Fibroblast of pulmonary artery (primary cell): ENCODE results near the gene ZNF189.
"Not testable (repeated sequence)": the region's sequence is repeated elsewhere in the genome, so short reads cannot be mapped to it uniquely, and the experiment has no call there.

Experiments used
- DNase-seq: peaks from one replicate; pipeline ENCODE4 v3.0.0-alpha.2; 2010; ENCODE audit warnings: low read depth
- H3K4me3 ChIP-seq: replicated peaks from 2 replicates; pipeline ENCODE4 v1.5.1; 2011; ENCODE audit warnings: low read depth, mild to moderate bottlenecking, control low read depth, low read length, moderate library complexity
- TF ChIP-seq, protein P1 (sequence below): IDR thresholded peaks from 2 replicates; pipeline ENCODE4 v1.5.1; 2011; ENCODE audit warnings: mild to moderate bottlenecking, control low read depth, low read length, inconsistent platforms; ENCODE audit errors: missing control alignments

ZNF189 gene

DNA sequence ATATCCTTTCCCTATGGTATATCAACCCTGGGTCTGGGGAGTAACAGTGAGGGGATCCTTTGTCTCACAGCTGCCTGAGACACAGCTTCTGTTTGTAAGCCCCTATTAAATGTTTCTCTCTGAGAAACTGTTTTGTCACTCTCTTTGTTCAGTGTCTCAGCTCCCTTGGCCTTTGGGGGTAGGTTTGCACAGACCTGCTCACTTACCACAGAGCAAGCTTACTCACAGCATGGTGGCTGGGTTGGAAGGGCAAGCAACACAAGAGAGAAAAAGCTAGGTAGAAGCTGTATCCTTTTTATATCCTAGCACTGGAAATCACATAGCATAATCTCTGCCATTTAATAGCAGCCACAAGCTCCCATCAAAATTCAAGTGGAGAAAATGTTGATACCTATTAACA lies 18.4 kb upstream of the ZNF189 start:
- DNase-seq = no peak
- H3K4me3 ChIP-seq = no peak overlapping the region
- TF ChIP-seq, protein P1, sequence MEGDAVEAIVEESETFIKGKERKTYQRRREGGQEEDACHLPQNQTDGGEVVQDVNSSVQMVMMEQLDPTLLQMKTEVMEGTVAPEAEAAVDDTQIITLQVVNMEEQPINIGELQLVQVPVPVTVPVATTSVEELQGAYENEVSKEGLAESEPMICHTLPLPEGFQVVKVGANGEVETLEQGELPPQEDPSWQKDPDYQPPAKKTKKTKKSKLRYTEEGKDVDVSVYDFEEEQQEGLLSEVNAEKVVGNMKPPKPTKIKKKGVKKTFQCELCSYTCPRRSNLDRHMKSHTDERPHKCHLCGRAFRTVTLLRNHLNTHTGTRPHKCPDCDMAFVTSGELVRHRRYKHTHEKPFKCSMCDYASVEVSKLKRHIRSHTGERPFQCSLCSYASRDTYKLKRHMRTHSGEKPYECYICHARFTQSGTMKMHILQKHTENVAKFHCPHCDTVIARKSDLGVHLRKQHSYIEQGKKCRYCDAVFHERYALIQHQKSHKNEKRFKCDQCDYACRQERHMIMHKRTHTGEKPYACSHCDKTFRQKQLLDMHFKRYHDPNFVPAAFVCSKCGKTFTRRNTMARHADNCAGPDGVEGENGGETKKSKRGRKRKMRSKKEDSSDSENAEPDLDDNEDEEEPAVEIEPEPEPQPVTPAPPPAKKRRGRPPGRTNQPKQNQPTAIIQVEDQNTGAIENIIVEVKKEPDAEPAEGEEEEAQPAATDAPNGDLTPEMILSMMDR = no peak

DNA sequence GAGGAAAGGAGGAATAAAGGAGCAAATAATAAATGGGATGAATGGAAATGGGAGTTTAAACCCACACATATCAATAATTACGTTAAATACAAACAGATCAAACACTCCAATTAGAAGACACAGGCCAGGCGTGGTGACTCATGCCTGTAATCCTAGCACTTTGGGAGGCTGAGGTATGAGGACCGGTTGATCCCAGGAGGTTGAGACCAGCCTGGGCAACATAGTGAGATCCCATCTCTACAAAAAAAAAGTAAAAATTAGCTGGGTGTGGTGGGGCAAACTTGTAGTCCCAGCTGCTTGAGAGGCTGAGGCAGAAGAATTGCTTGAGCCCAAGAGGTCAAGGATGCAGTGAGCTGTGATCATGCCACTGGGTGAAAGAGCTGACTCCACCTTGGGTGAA lies 17.5 kb upstream of the ZNF189 start:
- no peak overlapping the region for H3K4me3 ChIP-seq
- DNase-seq = no peak
- TF ChIP-seq, protein P1 = no peak

DNA sequence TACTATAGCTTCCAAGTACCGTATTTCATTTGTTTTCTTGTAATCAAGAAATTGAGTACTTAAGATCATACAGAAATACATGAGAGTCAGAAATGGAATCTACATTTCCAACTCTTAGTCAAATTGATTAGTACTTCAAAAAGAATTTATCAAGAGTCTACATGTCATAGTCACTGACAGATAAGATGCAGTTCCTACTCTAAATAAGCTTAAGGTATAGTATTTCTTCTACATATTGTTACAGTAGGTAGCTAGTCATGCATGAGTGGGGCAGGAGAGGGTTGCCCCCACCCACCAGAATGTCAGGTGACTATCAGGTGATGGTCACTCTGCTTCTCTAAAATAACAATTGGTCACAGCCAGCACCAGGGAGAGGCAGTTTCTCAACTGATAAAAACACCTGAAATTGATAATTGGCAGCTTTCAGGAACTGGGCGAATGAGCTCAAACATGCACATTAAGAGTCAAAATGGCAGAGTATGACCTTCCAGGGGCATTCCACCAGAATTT lies 16.8 kb upstream of the ZNF189 start:
- TF ChIP-seq, protein P1 = no peak
- H3K4me3 ChIP-seq = no peak overlapping the region
- no peak for DNase-seq

DNA sequence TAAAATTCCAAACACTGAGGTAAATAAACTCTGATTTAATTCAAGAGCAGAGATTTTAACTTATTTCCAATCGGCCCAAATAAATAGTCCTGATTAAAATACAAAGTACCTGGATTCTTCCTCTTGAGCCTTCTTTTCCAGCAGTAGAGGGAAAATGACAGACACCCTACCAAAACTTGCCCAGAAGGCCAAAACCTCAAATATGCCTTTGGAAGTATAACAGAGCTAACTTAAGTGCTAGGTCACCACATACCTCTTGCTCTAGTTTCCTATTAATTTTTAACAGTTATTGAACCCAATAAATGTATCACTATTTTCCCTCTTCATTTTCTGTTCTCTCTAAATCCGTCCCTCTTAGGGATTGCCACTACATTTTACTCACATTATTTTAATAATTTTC lies 15.3 kb upstream of the ZNF189 start:
- TF ChIP-seq, protein P1 = no peak
- H3K4me3 ChIP-seq = no peak overlapping the region
- DNase-seq = no peak

DNA sequence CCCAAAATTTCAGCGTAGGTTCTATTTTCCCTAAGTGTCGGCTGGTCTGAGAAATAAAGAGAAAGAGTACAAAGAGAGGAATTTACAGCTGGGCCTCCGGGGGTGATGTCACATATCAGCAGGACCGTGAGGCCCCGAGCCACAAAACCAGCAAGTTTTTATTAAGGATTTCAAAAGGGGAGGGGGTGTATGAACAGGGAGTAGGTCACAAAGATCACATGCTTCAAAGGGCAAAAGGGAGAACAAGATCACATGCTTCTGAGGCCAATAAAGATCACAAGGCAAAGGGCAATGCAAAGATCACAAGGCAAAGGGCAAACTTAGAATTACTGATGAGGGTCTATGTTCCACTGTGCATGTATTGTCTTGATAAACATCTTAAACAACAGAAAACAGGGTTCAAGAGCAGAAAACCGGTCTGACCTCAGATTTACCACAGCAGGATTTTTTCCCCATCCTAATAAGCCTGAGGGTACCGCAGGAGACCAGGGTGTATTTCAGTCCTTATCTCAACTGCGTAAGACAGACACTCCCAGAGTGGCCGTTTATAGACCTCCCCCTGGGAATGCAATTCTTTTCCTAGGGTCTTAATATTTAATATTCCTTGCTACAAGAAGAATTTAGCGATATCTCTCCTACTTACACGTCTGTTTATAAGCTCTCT lies 13.6 kb upstream of the ZNF189 start, which contains the start of gene BAAT:
TSS of gene BAAT (minus strand) at position 134 of the 664 bp plus-strand sequence. CDS start 13,602 bp downstream, outside the sequence.
- not testable (repeated sequence) for H3K4me3 ChIP-seq, DNase-seq

DNA sequence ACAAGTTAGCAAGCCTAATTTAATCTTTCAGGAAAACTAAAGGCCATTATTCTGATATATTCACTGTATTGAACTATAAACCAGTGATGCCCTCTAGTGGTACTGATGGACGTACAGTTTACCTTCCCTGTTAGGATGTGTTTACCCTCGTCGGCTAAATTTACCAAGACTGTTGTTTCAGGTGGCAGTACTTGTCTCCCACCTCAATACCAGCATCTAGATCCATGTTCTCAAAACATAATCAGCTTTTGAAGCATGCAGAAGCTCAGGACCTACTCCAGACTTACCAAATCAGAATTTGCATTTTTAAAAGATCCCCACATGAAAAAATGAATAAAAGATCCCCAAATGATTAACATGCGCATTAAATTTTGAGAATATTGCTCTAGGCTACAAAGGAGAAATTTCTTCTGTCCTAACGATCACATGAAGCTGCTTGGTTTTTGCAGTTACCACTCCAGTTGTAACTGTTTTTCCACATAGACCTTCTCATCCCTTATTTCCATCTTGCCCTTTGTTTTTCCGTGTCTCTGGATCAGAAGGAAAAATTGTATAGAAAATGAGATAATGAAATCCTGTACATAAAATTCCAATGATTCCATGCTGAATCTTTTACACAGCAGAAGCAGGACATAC lies 10.7 kb upstream of the ZNF189 start:
- DNase-seq = peak; percentile 70
- no peak overlapping the region for H3K4me3 ChIP-seq
- TF ChIP-seq, protein P1 = peak; percentile 75

DNA sequence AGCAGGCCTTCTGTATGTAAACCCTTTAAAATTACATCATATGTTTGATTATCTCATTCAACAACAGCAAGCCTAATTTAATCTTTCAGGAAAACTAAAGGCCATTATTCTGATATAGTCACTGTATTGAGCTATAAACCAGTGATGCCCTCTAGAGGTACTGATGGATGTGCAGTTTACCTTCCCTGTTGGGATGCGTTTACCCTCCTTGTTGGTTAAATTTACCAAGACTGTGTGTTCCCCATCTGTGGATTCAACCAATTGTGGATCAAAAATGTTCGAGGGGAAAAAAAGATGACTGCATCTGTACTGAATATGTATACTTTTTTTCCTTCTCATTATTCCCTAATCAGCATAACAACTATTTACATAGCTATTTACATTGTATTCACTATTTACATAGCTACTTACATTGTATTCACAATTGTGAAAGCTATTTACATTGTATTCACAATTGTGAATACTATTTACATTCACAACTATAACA lies 10.1 kb upstream of the ZNF189 start:
- no peak overlapping the region for H3K4me3 ChIP-seq
- TF ChIP-seq, protein P1 = peak; percentile 60
- no peak for DNase-seq
